HCT116 (cell line): ENCODE data around the gene TNFRSF8. TPM values are rescaled to one million over a fixed set of nuclear protein-coding genes. Genes with fewer than 3 reads are reported as not detected.

ENCODE experiments used
- ATAC-seq: fragments of 200-7000 bp; cut with Tn5 transposase; 2 replicates; pipeline ENCODE4 v1.9.1; 2020; ENCODE audit warnings: mild to moderate bottlenecking, moderate library complexity
- BruUV-seq: library from RNA; stranded (reverse); fragments of 400-500 nt; replicated peaks from 2 replicates; lab custom pipeline; 2021; lab: Mats Ljungman, UMichigan
- CTCF ChIA-PET: fragments of 300-600 bp; sonication (Branson Sonifier 250); formaldehyde crosslinking; loops from one replicate; lab custom pipeline; 2021; ENCODE audit warnings: antibody characterized with exemption; lab: Charles Lee
- POLR2A ChIA-PET: fragments of 300-600, 350-600 bp; sonication (Branson Sonifier 250); formaldehyde crosslinking; loops from one replicate; lab custom pipeline; 2021; ENCODE audit warnings: antibody characterized with exemption; lab: Charles Lee
- RAD21 ChIA-PET, 2 experiments: fragments of 300-600 bp; sonication (Branson Sonifier 250); formaldehyde crosslinking; loops; one replicate each; lab custom pipeline; 2023; ENCODE audit warnings: low total read pairs in 2 of 2; ENCODE audit not compliant: uncharacterized antibody in 2 of 2, unreplicated experiment in 2 of 2, low non-redundant PET in 1 of 2; lab: Charles Lee
- DNase-seq: peaks from one replicate; pipeline ENCODE4 v3.0.0-alpha.2; 2010; ENCODE audit warnings: low read depth, low spot score
- H2AFZ ChIP-seq: fragments of 200-600 bp; shearing (Covaris generic), sonication (generic); 2 replicates; pipeline ENCODE4 v1.6.1; 2017; ENCODE audit warnings: low read depth, mixed run types, mixed read lengths, antibody characterized with exemption, low read length; ENCODE audit not compliant: poor library complexity, severe bottlenecking
- H3K27ac ChIP-seq: 2 replicates; pipeline ENCODE4 v1.5.1; 2012; ENCODE audit warnings: low read depth, low read length
- H3K27me3 ChIP-seq: fragments of 200-600 bp; sonication (generic); 2 replicates; pipeline ENCODE4 v1.6.1; 2016; ENCODE audit warnings: mixed run types, low read length, mixed read lengths; ENCODE audit not compliant: insufficient read depth
- H3K36me3 ChIP-seq, 2 experiments: fragments of 200-500 bp in 1 of 2; fragments of 200-600 bp in 1 of 2; sonication (Bioruptor generic) in 1 of 2; sonication (generic) in 1 of 2; 2 replicates each; pipeline versions ENCODE4 v1.5.1 to v1.6.1; 2014 to 2016; ENCODE audit warnings: low read length in 2 of 2, inconsistent platforms in 1 of 2, mixed read lengths in 1 of 2, mixed run types in 1 of 2; ENCODE audit not compliant: insufficient read depth in 2 of 2, control insufficient read depth in 1 of 2
- H3K4me1 ChIP-seq, 2 experiments: fragments of 200-600 bp in 1 of 2; sonication (generic) in 1 of 2; 2 replicates each; pipeline versions ENCODE4 v1.5.1 to v1.6.1; 2012 to 2017; ENCODE audit warnings: low read length in 2 of 2, inconsistent platforms in 1 of 2, mild to moderate bottlenecking in 1 of 2, mixed read lengths in 1 of 2, mixed run types in 1 of 2, moderate library complexity in 1 of 2; ENCODE audit not compliant: insufficient read depth in 2 of 2, control insufficient read depth in 1 of 2
- H3K4me2 ChIP-seq: fragments of 200-600 bp; sonication (generic); 2 replicates; pipeline ENCODE4 v1.6.1; 2017; ENCODE audit warnings: mixed run types, low read length, mixed read lengths
- H3K4me3 ChIP-seq, 2 experiments: fragments of 200-600 bp in 1 of 2; sonication (generic) in 1 of 2; replicated peaks in 1 of 2; 2 replicates each; pipeline ENCODE4 v1.5.1; 2011 to 2016; ENCODE audit warnings: low read length in 2 of 2, control low read depth in 1 of 2, low read depth in 1 of 2, mild to moderate bottlenecking in 1 of 2, mixed read lengths in 1 of 2, mixed run types in 1 of 2
- H3K79me2 ChIP-seq: fragments of 200-600 bp; sonication (generic); 2 replicates; pipeline ENCODE4 v1.6.1; 2017; ENCODE audit warnings: mild to moderate bottlenecking, mixed run types, low read length, moderate library complexity, mixed read lengths; ENCODE audit not compliant: insufficient read depth
- H3K9ac ChIP-seq: fragments of 200-600 bp; sonication (generic); 2 replicates; pipeline ENCODE4 v1.6.1; 2016; ENCODE audit warnings: low read length, mixed read lengths
- H3K9me2 ChIP-seq: fragments of 200-600 bp; sonication (generic), shearing (Covaris generic); 2 replicates; pipeline ENCODE4 v1.6.1; 2017; ENCODE audit warnings: mixed run types, mild to moderate bottlenecking, moderate library complexity; ENCODE audit not compliant: insufficient read depth
- H3K9me3 ChIP-seq, 2 experiments: fragments of 200-500 bp in 1 of 2; fragments of 200-600 bp in 1 of 2; sonication (Bioruptor generic) in 1 of 2; sonication (generic) in 1 of 2; 2 replicates each; pipeline ENCODE4 v1.6.1; 2014 to 2017; ENCODE audit warnings: low read length in 2 of 2, mixed read lengths in 2 of 2, inconsistent platforms in 1 of 2, low read depth in 1 of 2, mild to moderate bottlenecking in 1 of 2, mixed run types in 1 of 2, moderate library complexity in 1 of 2; ENCODE audit not compliant: control insufficient read depth in 1 of 2, insufficient read depth in 1 of 2
- H4K20me1 ChIP-seq: fragments of 200-600 bp; sonication (generic), shearing (Covaris generic); 2 replicates; pipeline ENCODE4 v1.6.1; 2017; ENCODE audit warnings: mixed run types, mild to moderate bottlenecking, moderate library complexity; ENCODE audit not compliant: insufficient read depth
- EGR1 ChIP-seq: IDR thresholded peaks from 2 replicates; pipeline ENCODE4 v1.6.1; 2012; ENCODE audit warnings: low read depth
- ELF1 ChIP-seq: IDR thresholded peaks from 2 replicates; pipeline ENCODE4 v1.6.1; 2012; ENCODE audit warnings: low read depth, borderline replicate concordance
- EZH2 ChIP-seq: fragments of 200-600 bp; sonication (generic); IDR thresholded peaks from 2 replicates; pipeline ENCODE4 v1.6.1; 2017; ENCODE audit warnings: antibody characterized with exemption, mixed run types
- SIN3A ChIP-seq: IDR thresholded peaks from 2 replicates; pipeline ENCODE4 v1.6.1; 2012; ENCODE audit warnings: low read depth
- SRF ChIP-seq: IDR thresholded peaks from 2 replicates; pipeline ENCODE4 v1.6.1; 2012; ENCODE audit warnings: low read depth
- TCF7L2 ChIP-seq: IDR thresholded peaks from 2 replicates; pipeline ENCODE4 v1.7.0; 2011; ENCODE audit warnings: borderline replicate concordance, inconsistent platforms; ENCODE audit not compliant: insufficient read depth, insufficient read length; ENCODE audit errors: extremely low read depth
- YY1 ChIP-seq: IDR thresholded peaks from 2 replicates; pipeline ENCODE4 v1.6.1; 2011; ENCODE audit warnings: low read length, low read depth, moderate library complexity, mild to moderate bottlenecking; ENCODE audit not compliant: insufficient replicate concordance; ENCODE audit errors: extremely low read depth
- ZFX ChIP-seq: fragments of 450-650 bp; IDR thresholded peaks from 2 replicates; pipeline ENCODE4 v1.6.1; 2017
- intact Hi-C: fragments of 100-400 bp; cut with micrococcal nuclease; formaldehyde crosslinking; loops from 2 replicates; pipeline ENCODE4 v1.10.0; 2022
- total RNA-seq: library from RNA; stranded (reverse); gene quantifications from one replicate; pipeline ENCODE4 v1.2.1, GENCODE V29; 2021; ENCODE audit not compliant: unreplicated experiment
- TF ChIP-seq, protein P1 (sequence below): IDR thresholded peaks from 2 replicates; pipeline ENCODE4 v1.6.1; 2012; ENCODE audit warnings: low read depth
- TF ChIP-seq, protein P2 (sequence below): IDR thresholded peaks from 2 replicates; pipeline ENCODE4 v1.6.1; 2012

Gene TNFRSF8
- total RNA-seq, 1 experiment from 2014 or later, result 0.17 TPM

DNA sequence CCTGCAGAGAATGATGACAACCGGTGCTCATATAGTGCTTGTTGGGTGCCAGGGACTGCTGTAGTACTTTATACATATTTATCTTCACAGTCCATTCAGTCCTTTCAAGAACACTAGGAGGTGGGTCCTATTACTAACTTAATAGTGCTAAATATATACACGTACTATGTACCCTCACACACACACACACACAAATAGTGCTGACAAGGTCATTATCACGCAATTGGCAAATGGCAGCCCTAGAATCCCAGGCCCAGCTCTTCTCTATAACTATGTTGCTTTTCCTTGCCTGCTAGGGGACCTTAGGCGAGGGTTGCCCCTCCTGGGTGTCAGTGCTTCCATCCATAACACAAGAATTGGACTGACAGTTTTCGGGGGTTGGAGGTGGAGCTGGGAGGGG lies 33.5 kb downstream of the TNFRSF8 start:
- ATAC-seq, result no peak
- intact Hi-C loops, result no loop called here
- DNase-seq, result no peak

More for the DNA sequence above, 33.5 kb downstream of the TNFRSF8 start:
- Histone ChIP-seq H2AFZ (no peak overlapping the region), H3K79me2 (no peaks in the 10 kb centered on the region), H4K20me1 (no peaks in the 10 kb centered on the region), H3K27me3 (no peaks in the 10 kb centered on the region), H3K9me2 (no peaks in the 10 kb centered on the region), H3K4me3 (no peak overlapping the region), H3K9me3 (no peaks in the 10 kb centered on the region), H3K9ac (no peak overlapping the region), H3K27ac (no peak overlapping the region), H3K4me2 (no peak overlapping the region), H3K4me1 (peaks cover 3 to 11% of the 10 kb centered on the region in 2 experiments; a peak in 2 of 4 replicates), H3K36me3 (no peaks in the 10 kb centered on the region)
- no peak for TF ChIP-seq EGR1
- no peak for TF ChIP-seq SRF
- no peak for TF ChIP-seq EZH2
- no peak for TF ChIP-seq YY1
- TF ChIP-seq ZFX, result no peak
- TF ChIP-seq TCF7L2, result no peak
- TF ChIP-seq, protein P1, sequence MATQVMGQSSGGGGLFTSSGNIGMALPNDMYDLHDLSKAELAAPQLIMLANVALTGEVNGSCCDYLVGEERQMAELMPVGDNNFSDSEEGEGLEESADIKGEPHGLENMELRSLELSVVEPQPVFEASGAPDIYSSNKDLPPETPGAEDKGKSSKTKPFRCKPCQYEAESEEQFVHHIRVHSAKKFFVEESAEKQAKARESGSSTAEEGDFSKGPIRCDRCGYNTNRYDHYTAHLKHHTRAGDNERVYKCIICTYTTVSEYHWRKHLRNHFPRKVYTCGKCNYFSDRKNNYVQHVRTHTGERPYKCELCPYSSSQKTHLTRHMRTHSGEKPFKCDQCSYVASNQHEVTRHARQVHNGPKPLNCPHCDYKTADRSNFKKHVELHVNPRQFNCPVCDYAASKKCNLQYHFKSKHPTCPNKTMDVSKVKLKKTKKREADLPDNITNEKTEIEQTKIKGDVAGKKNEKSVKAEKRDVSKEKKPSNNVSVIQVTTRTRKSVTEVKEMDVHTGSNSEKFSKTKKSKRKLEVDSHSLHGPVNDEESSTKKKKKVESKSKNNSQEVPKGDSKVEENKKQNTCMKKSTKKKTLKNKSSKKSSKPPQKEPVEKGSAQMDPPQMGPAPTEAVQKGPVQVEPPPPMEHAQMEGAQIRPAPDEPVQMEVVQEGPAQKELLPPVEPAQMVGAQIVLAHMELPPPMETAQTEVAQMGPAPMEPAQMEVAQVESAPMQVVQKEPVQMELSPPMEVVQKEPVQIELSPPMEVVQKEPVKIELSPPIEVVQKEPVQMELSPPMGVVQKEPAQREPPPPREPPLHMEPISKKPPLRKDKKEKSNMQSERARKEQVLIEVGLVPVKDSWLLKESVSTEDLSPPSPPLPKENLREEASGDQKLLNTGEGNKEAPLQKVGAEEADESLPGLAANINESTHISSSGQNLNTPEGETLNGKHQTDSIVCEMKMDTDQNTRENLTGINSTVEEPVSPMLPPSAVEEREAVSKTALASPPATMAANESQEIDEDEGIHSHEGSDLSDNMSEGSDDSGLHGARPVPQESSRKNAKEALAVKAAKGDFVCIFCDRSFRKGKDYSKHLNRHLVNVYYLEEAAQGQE, result no peak
- TF ChIP-seq, protein P2, sequence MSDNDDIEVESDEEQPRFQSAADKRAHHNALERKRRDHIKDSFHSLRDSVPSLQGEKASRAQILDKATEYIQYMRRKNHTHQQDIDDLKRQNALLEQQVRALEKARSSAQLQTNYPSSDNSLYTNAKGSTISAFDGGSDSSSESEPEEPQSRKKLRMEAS, result no peak
- no peak for TF ChIP-seq ELF1
- TF ChIP-seq SIN3A, result no peak
- BruUV-seq, result no TSS peak
- POLR2A ChIA-PET, result no interaction called here
- RAD21 ChIA-PET, result no interaction called here
- CTCF ChIA-PET, result no interaction called here
